ENCODE data around the gene ZNF705A.
"Not testable (repeated sequence)": the region's sequence is repeated elsewhere in the genome, so short reads cannot be mapped to it uniquely, and the experiment has no call there.

DNA sequence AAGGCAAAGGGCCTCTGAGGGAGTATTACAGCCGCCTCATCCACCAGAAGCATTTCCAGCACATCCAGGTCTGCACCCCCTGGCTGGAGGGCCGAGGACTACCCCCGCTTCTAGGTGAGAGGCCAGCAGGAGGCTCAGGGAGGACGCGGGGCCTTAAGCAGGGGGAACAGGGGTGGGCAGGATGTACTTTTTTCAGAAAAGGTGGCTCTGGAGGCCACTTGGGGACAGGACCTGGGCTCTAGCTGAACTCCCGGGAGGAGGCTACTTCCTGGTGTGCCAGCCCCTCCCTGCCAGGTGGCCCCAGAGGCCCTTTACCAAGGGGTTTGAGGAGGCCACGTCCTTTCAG, 70.9 kb downstream of the ZNF705A start:
- not testable (repeated sequence) for TF ChIP-seq CTCF (IDR thresholded peaks at IDR 0.05; ENCODE audit: insufficient read depth, low read depth, low read length); EZH2 (IDR thresholded peaks at IDR 0.05; ENCODE audit: insufficient read depth, low read length)

Data from astrocyte (in vitro differentiated cells and primary cell).